SW 1271 (cell line): ENCODE measurements around the gene SLC7A11.

Source experiments
- DNase-seq, 2 experiments: peaks; one replicate each; lab custom pipeline; 2025; lab: John Stamatoyannopoulos, UW

The SLC7A11 gene

DNA sequence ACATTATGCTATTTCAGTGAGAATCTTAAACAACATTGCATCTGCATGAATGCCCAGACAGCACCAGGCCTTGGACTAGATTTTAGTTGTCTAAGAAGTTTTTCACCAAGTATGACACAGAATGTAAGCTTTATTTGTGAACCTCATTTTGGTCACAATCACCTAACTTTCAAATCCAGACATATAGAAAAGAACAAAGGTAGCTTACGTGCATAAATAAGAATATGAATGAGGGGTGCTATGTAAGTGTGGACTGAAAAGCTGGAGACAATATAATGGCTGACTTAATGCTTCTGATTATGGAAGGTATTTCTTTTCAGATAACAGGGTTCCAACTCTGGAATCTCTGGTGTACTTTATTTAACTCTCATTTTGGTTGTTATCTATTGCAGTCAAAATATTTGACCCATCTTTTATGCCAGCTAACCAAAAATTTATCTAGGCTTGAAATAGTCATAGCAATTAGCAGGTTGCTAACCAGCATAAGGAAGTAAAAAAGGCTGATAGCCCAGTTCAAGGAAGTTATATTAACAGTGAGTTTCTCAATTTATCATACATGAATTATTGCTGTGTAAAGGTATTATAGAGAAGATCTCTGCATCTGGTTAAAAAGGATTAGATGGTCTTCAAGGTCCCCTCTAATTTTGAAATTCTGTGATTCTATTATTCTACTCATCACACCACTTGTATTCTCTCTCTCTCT, 36.5 kb downstream of the SLC7A11 start:
- no peak for DNase-seq

DNA sequence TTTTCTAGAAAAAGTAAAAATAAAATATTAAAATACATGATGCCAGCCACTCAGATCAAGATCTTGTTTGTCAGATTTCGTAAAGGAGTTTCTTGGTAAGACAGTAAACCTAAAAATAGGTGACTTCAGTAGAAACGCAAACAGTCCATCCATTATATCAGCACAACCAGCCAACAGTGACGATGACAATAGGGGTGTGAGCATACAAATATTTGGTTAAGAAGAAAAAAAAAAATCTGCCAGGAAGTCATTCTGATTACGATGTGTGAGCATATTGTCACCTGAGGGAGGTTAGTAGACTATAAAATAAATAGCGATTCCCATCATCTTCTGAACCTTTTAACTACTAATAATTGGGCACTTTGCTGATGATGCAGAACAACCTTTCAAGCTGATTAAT, 37.6 kb downstream of the SLC7A11 start:
- no peak for DNase-seq

DNA sequence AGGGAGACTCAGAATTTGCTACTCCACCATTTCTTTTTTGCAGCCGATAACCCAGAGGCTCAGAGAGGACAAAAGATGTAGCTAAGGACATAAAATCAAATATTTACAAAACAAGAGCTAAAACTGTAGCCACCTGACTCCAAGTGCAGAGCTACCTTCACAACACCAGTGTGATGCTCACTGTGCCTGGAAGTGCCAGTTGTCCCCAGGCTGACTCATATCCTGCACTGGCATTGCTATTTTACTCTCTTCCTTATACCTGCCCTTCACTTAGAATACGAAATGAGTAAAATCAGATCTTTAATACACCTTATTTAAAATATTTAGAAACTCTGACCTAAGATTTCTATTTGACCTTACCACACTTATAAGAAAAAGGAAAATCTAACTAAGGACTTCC, 39.5 kb downstream of the SLC7A11 start:
- DNase-seq, result peak; percentile 1 to 6

DNA sequence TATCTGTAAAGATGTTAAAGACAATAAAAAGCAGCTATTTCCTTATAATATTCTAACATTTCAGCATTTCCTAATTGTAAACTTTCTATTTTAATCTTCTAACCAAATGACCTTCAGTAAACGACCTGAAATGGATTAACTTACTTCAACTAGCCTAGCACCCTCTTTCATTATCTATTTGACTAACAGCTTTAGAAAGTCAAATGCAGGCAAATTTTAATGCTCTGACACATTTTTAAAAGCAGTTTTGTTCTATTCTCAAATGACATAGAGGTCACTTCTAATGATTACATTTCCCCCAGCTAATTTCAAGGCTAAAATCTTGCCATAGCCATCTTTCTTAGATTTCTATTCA, 41.9 kb downstream of the SLC7A11 start:
- no peak for DNase-seq

DNA sequence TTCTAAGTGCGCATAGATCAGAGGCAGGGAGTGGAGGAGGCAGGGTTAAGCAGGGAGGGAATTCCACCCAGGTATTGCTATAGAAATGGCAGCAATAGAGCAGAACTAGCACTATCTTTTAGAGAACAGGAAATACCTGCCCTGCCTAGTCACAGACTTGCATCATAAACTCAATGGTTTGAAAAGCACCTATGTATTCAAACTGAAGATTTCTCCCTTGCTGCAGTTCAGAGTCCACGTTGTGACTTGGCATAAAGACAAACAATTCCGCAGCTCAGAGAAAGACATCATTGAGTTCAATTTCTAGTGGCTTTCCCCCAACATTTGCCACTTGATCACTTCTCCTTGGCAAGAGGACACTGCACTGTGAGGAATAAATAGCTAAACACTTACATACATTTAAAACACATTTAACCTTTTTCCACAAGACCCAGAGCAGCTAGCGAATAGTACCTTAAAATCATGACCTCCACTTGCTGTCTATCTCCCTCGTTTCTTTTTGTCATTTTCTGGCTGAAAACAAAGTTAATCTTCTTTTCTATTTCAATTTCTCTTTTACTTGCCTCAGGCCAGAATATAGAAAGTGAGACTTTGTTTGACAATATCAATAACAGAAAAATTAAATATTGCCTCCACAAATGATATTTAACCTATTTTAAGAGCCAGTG, 42.4 kb downstream of the SLC7A11 start:
- DNase-seq, result peak; percentile 33 to 53

DNA sequence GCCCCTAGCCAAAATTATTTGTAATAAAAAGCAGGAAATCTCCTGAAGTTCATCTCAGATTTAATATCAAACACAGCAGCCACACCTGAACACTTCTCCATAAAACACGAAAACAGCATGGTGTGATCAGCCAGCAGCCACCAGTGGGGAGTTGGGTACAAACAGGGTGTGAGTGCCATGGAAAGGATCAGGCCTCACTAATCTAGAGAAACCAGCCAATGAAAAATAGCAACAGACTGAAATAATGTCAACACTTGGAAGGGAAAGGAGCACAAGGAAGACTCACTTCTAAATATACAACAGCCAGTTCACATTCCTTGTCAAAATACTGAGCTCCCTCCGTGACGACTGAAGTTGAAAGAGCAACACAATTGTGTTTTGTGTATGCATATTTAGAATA, 46.0 kb downstream of the SLC7A11 start:
- DNase-seq, result no peak

DNA sequence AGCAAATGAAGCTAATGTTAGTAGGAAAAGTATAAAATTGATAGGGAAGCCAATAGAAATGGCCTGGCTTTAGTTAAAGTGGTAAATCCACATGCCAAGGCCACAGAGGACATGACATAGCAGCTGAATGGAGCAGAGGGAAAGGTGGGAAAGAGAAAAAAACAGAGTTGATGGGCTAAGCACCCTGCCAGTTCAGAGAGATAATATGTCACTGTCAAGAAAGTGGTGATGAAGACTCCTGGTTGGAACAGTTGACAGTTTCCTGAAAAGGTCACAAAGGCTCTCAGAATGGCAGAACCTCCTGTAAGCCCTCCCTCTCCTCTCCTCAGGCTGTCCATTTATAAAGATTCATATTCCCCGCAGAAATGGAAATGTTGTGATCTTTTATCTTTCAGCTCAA, 48.2 kb downstream of the SLC7A11 start:
- no peak for DNase-seq

DNA sequence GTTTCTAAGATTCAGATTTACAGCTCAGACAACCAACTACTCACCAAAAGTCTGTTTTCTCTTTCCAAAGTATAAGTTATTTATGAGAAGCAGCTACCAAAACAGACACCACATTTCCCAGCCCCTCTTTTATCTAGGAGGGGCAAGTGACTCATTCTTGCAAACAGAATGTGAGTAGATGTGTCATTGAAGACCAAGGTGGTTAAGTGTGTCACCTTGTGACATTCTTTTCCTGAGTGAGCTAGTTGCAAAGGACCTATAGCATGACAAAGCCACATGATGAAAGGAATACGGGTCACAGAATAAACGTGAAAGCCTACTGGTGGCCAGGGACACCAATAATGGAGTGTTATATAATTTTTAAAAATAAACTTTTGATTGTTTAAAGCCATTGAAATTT, 50.0 kb downstream of the SLC7A11 start:
- no peak for DNase-seq

DNA sequence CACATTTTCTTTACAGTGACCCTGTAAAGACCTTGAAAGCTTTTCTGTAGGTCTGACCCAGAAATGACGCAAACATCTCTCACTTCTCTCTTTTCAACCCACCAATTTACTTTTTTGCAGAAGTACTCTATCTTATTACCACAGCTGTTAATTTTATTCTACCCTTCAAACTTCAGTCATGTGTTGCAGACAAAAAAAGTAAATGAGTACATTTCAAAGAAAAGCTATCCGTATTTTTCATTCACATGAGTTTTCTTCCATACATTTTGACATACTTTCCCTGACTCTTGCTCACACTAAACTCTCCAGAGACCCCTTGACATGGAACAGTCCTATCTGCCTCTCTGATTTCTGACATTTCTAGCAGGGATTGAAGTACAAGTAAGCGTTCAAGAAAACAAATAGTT, 51.7 kb downstream of the SLC7A11 start:
- DNase-seq, result no peak

DNA sequence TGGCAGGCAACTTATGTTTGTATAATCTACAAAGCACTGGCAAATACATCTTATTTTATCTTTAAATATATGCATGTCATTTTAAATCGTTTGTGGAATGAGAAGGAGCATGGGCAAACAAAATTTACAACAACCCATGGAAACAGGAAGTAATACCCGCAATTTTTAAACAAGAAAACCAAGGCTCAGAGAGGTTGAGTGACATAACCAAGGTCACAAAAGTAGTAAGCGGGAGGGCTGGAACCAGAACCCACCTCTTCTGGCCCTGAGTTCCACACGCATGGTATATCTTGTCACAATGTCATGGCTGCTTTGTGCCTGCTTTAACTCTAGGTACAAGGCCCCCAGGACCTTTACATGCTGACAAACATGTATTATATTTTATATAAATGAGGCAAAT, 52.9 kb downstream of the SLC7A11 start:
- DNase-seq, result no peak

DNA sequence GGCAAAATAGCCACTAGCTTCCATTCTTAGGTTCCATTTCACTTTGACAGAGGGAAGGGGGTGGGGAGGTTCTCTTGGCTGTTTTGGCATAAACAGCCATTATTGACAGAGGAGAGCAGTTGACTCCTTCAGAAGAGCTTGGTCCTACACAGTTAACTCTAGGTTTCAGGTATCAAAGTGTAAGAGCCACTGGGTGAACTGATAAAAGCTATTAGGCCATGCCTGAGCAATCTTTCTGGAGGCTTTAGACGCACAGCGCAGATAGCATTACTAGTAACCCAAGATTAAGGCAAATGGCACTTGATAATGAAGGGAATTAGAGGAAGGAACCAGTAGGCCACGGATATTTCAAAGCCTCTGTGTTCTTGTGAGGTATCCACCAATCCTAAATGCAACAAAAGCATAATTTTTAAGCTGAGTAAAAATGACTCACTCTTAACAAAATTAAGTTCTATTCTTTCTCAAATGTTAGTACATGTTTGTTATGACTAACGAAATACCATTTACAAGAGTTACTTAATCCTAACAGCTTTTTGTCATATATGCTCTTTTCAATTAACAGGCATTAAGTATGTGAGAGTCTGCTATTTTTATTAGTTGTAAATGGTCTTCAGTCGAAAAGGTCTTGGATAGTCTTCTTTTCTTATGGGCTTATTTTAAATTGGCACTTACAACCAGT, 53.6 kb downstream of the SLC7A11 start:
- DNase-seq, result no peak

DNA sequence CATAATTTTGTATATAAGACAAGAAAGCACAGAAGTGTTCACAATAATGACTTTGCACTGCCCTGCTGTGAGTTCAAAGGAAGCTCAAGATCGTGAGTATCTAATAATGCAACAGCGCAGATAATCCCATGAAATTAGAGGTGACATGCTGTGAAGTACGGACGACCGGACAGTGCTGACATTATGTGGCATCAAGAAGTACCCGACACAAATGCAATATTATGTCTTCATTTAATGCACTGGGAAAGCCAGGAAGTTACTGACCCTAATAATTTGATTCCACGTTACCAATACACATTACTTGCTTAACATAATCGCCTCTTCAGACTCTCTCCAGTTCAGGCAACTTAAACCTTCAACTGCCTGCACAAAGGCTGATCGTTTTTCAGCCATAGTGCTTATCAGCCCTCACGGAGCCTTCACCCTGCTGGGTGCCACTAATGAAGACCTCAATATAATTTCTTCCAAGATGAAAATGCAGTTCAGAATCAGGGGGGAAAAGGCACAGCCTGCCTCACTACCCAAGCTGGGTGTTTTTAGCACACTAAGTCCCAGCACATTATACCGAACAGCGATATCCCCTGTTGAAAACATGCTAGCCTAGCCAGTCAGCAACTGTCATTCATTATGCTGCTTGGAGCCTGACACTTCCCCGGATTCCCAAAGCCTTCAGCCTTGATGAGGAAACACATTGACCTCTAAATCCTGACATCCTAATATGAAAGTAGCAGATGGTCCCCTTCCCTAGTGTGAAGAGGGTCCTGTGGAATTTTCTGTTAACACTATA, 56.1 kb downstream of the SLC7A11 start:
- no peak for DNase-seq

DNA sequence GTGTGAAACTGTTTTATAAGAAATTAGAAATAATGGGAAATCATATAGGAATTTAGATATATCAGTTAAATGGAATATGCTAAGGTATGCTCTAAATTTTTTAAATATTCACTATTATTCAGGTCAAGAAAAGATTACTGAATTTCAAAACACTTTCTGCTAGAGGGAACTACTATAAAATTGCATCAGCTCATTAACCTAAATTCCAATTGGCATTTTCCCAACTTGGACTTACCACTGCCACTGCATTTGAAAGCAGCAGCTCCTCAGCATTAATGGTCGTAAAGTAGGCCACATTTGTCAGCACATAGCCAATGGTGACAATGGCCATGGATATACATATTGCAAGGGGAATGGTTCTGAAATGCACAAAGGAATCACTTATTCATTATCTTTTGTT, 57.3 kb downstream of the SLC7A11 start:
- no peak for DNase-seq

DNA sequence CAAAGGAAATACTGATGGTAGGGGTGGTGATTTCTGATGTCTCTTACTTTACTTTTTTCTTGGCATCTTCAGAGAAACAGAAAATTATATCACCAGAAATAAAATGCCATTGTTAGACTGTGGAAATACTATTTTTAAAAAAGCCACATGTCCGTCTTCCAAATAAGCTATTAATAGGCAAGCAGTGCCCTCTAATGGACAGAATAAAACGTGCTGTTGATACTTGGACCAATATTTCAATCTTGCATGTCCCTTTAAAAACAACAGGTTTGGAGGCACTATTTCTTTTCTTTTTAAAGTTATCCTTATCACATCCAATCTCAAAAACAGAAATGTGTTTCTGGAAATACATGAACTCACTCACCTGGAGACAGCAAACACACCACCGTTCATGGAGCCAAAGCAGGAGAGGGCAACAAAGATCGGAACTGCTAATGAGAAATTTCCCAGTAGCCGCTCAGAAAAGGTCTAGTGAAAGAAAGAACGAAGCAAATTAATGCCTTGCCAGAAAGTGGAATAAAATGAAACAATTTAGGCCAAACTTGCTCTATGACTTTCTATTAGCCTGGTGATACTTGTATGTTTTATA, 59.2 kb downstream of the SLC7A11 start:
- DNase-seq, result peak in 1 of 2 experiments; percentile 30

DNA sequence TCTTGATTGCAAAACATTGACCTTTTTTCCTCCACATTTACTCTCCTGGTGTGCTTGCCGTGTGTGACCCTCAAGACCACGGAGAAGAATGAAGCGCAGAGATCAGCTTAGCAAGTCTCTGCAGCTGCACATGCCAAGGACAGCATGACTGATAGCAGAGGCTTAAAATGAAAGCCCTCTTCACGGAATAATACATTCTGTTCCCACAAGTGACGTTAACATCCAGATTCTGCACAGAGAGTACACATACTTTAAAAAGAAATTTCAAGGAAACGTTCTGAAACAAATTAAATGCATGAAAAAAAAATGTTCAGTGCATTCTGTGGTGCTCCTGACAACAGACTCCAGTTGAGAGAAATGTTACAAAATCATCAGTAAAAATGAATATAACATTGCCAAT, 60.9 kb downstream of the SLC7A11 start:
- no peak for DNase-seq

DNA sequence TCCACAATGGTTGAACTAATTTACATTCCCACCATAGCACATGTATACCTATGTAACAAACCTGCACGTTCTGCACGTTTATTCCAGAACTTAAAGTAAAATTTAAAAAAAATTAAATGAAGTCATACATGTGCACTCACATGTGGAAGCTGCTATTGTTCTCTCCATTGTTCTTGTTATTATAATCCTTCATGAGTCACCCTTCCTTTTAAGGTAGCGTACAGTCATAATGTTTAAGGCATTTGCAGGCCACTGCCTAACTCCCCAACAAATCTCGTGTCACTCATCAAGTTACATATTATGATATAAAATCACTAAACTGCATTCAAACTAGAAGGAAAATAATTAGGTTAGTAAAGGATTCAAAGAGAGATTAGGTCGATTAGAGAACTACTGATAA, 63.6 kb downstream of the SLC7A11 start:
- no peak for DNase-seq

DNA sequence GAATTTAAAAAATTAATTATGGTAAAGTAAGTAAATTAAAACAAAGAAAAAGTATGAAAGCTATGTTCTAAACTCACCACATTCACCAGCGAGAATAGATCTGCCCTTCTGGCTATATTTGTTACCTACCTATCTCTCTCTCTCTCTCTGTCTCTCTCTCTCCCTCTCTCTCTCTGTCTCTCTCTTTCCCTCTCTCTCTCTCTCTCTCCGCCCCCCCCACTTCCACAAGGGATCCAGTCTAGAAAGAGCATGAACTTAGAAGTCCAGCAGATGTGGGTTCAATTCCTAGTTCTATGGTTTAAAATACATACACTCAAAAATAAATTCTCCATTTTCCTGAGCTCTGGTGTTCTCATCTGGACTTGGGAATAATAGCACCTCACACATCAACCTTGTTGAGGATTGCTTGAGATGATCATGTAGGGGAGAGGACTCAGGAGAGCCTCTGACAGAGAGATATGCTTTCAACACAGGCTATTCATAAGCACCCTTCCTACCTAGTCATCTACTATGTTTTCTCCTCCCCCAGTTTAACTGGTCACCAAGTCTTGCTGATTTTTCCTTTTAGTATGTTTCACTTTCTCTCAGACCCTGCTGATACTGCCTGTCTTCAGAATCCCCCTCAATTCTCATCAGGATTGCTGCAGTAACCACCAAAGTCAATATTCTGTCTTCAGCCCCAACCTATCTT, 64.7 kb downstream of the SLC7A11 start:
- no peak for DNase-seq

DNA sequence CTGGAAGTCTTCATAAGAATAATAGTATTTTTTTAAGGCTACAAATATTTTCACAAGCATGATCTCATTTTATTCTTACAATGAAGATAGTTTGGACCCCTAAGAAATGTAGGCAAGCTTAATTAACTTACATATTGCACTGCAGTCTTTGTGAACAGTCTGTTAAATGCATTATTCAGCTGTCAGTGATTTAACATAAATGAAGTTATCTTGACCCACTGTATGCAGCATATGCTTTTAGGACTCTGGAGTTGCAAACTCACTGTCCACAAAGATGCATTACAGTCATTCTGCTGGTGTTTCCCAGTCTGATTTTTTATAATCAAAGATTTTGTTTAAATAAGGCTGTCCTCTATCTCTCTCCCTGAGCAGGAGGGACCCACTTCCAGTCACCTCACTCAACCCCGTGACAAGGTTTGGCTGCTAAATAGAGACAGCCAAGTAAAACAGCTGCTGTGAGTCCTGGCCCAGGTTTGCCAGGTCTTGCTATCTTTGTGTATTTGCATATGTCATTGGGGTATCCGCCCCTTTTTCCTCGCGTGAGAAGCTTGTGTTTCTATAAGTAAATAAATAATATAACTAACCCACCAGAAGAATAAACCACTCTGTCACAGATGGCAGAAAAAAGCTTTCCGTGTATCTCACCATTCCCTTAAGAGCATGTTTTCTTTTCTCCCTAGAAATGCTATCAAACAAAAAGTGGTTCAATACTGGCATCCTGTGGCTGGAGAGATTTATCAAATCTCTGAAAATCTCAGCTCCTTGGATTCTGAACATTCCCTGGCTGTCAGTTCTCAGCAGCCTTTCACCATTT, 67.0 kb downstream of the SLC7A11 start:
- no peak for DNase-seq

DNA sequence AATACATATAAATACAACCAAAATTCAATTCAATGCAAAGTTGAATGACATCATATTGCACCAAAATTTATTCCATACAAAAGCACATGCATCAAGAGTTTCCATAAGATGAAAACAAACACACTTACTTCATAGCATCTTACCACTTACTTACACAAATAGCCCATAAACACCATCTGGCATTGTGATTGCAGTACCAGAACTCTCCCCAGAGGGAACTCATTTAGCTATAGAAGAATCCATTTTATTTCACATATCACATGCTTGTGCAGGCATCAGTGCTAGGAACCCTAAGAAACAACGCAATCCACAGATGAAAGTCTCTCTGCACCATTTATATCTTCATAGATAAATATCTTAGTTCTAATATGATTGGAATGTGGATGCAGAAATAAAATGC, 77.9 kb downstream of the SLC7A11 start:
- no peak for DNase-seq

DNA sequence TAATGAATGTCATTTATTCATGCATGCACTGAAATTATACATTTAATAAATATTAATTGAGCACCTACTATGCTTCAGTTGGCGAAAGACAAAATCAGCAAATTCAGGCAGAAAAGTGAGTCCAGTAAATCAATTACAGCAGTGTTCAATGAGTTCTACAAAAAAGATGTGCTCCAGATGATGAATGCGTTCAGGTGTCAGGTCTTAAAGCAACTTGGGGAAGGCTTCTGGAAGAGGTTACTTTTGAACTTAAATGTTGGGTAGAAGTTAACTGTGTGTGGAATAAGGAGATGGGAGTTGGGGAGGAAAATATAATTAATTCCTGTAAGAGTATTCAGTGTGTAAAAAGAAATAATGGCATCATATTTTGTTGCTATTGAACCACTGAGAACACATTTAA, 79.0 kb downstream of the SLC7A11 start:
- DNase-seq, result no peak

DNA sequence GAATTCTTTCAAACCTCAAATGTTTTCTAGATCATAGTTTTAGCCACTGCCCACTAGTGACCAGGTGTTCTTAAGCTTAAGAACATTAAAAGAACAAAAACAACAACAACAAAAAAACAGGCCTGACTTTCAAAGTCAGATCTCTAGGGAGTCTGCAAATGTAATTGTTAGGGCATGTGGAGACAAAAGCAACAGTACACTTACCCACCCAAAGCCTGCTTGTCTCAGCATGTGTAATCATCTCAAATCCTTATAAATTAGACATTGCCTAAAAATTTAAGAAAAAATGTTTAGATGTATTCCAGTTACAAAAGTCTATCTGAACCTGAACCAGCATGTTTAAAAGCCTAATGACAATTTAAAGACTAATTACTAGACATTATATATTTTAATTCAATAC, 79.9 kb downstream of the SLC7A11 start:
- no peak for DNase-seq
